Stimulated activated CD8-positive, alpha-beta memory T cell treated with anti-CD3 and anti-CD28 coated beads, Interleukin-4, amount 100 ng/mL, for 48 hours (primary cell): ENCODE data around the gene SUFU.
A peak's percentile ranks its signal among the peaks of the same experiment; 100 is the strongest.
"Not testable (repeated sequence)": the region's sequence is repeated elsewhere in the genome, so short reads cannot be mapped to it uniquely, and the experiment has no call there.

Source experiments
- DNase-seq: peaks from one replicate; pipeline ENCODE4 v3.0.0-alpha.2; 2020

The SUFU gene

GRCh38 chr10:102480396-102480795 lies 23.4 kb upstream of the SUFU start:
- DNase-seq, result no peak

GRCh38 chr10:102484021-102484420 lies 19.8 kb upstream of the SUFU start:
- no peak for DNase-seq

- DNase-seq, result no peak
Measured at GRCh38 chr10:102485093-102485784, 18.5 kb upstream of the SUFU start.

- DNase-seq, result no peak
Measured at GRCh38 chr10:102491136-102491535, 12.6 kb upstream of the SUFU start.

- no peak for DNase-seq
Measured at GRCh38 chr10:102492344-102492939, 11.3 kb upstream of the SUFU start.

GRCh38 chr10:102492983-102493382 lies 10.8 kb upstream of the SUFU start:
- no peak for DNase-seq

- DNase-seq, result no peak
Measured at GRCh38 chr10:102493771-102494170, 10.0 kb upstream of the SUFU start.

GRCh38 chr10:102497545-102497944 lies 6.2 kb upstream of the SUFU start:
- DNase-seq, result no peak

- no peak for DNase-seq
Measured at GRCh38 chr10:102499356-102499755, 4.4 kb upstream of the SUFU start.

GRCh38 chr10:102500686-102501085 lies 3.1 kb upstream of the SUFU start:
- not testable (repeated sequence) for DNase-seq

- DNase-seq, result no peak
Measured at GRCh38 chr10:102501201-102502028, 2.4 kb upstream of the SUFU start.

- DNase-seq, result peak; percentile 98
Measured at GRCh38 chr10:102502029-102502336, 1.8 kb upstream of the SUFU start.

GRCh38 chr10:102502337-102503151 lies 1.2 kb upstream of the SUFU start, which contains the start of gene ACTR1A:
Gene ACTR1A, minus strand, starts transcription at chr10:102502712. Its CDS starts 65 bp downstream, at chr10:102502647.
- peak; percentile 96 for DNase-seq

- DNase-seq, result peak; percentile 55
Measured at GRCh38 chr10:102504179-102504975, 605 bp downstream of the SUFU start.

- no peak for DNase-seq
Measured at GRCh38 chr10:102504976-102505300, 1.2 kb downstream of the SUFU start.

GRCh38 chr10:102505462-102506115 lies 1.8 kb downstream of the SUFU start:
- no peak for DNase-seq

- DNase-seq, result no peak
Measured at GRCh38 chr10:102507521-102507920, 3.7 kb downstream of the SUFU start.

- no peak for DNase-seq
Measured at GRCh38 chr10:102508506-102508905, 4.7 kb downstream of the SUFU start.

- no peak for DNase-seq
Measured at GRCh38 chr10:102509387-102509786, 5.6 kb downstream of the SUFU start.

- no peak for DNase-seq
Measured at GRCh38 chr10:102511583-102512274, 8.0 kb downstream of the SUFU start.
